ENCODE data around the gene RIPK3. TPM values are rescaled to one million over a fixed set of nuclear protein-coding genes. Genes with fewer than 3 reads are reported as not detected.

The RIPK3 gene
- total and polyA plus RNA-seq, 2 experiments from 2014 or later, result 0.32 to 1.5 TPM

DNA sequence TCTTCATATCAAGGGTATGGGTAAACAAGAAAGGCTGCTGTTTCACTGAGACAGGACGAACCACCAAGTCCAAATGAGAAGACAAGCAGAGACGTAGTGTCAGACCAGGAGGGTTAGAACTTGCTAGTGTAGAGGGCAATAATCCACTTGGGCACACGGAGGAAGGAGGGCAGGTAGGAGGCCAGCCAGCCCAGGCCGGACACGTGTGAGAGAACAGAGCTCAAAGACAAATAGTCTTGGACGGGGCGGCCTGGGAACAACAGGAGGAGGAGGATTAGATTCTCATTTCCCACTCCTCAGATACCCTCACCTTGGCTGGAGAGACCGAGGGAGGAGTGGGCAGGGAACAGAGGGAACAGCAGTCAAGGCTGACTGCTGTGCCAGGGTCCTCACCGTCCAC is 49.0 kb downstream of the RIPK3 start:
- Mint-ChIP-seq H3K4me3 (no peak overlapping the region; the same call in 2 of the 3 replicates), H3K4me1 (no peaks in the 10 kb centered on the region), H3K27ac (no peak overlapping the region), H3K27me3 (ENCODE audit: insufficient read depth, low read depth, poor library complexity) (peaks cover 9% of the 10 kb centered on the region), H3K9me3 (no peaks in the 10 kb centered on the region), H3K36me3 (ENCODE audit: low read depth) (peaks cover 2% of the 10 kb centered on the region; the same call in 2 of the 3 replicates)
- no peak overlapping the region for H3K4me3 ChIP-seq
- H3K4me2 ChIP-seq, result no peak overlapping the region
- H2AFZ ChIP-seq, result no peak overlapping the region
- TF ChIP-seq, protein P1, sequence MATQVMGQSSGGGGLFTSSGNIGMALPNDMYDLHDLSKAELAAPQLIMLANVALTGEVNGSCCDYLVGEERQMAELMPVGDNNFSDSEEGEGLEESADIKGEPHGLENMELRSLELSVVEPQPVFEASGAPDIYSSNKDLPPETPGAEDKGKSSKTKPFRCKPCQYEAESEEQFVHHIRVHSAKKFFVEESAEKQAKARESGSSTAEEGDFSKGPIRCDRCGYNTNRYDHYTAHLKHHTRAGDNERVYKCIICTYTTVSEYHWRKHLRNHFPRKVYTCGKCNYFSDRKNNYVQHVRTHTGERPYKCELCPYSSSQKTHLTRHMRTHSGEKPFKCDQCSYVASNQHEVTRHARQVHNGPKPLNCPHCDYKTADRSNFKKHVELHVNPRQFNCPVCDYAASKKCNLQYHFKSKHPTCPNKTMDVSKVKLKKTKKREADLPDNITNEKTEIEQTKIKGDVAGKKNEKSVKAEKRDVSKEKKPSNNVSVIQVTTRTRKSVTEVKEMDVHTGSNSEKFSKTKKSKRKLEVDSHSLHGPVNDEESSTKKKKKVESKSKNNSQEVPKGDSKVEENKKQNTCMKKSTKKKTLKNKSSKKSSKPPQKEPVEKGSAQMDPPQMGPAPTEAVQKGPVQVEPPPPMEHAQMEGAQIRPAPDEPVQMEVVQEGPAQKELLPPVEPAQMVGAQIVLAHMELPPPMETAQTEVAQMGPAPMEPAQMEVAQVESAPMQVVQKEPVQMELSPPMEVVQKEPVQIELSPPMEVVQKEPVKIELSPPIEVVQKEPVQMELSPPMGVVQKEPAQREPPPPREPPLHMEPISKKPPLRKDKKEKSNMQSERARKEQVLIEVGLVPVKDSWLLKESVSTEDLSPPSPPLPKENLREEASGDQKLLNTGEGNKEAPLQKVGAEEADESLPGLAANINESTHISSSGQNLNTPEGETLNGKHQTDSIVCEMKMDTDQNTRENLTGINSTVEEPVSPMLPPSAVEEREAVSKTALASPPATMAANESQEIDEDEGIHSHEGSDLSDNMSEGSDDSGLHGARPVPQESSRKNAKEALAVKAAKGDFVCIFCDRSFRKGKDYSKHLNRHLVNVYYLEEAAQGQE (IDR thresholded peaks at IDR 0.05; ENCODE audit: unreplicated experiment), result no peak
- TF ChIP-seq ZNF114 (CRISPR knock-in tag; IDR thresholded peaks at IDR 0.05), result no peak
- no peak for TF ChIP-seq EZH2 (IDR thresholded peaks at IDR 0.05; ENCODE audit: low read depth, unreplicated experiment)
- TF ChIP-seq, protein P2, sequence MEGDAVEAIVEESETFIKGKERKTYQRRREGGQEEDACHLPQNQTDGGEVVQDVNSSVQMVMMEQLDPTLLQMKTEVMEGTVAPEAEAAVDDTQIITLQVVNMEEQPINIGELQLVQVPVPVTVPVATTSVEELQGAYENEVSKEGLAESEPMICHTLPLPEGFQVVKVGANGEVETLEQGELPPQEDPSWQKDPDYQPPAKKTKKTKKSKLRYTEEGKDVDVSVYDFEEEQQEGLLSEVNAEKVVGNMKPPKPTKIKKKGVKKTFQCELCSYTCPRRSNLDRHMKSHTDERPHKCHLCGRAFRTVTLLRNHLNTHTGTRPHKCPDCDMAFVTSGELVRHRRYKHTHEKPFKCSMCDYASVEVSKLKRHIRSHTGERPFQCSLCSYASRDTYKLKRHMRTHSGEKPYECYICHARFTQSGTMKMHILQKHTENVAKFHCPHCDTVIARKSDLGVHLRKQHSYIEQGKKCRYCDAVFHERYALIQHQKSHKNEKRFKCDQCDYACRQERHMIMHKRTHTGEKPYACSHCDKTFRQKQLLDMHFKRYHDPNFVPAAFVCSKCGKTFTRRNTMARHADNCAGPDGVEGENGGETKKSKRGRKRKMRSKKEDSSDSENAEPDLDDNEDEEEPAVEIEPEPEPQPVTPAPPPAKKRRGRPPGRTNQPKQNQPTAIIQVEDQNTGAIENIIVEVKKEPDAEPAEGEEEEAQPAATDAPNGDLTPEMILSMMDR (conservative IDR thresholded peaks at IDR 0.05; ENCODE audit: low read depth in 2 of 2), result no peak
- TF ChIP-seq CREB1 (CRISPR knock-in tag; IDR thresholded peaks at IDR 0.05; ENCODE audit: low read depth), result no peak
- TF ChIP-seq NANOG (IDR thresholded peaks at IDR 0.05; ENCODE audit: borderline replicate concordance), result no peak
- TF ChIP-seq, protein P3, sequence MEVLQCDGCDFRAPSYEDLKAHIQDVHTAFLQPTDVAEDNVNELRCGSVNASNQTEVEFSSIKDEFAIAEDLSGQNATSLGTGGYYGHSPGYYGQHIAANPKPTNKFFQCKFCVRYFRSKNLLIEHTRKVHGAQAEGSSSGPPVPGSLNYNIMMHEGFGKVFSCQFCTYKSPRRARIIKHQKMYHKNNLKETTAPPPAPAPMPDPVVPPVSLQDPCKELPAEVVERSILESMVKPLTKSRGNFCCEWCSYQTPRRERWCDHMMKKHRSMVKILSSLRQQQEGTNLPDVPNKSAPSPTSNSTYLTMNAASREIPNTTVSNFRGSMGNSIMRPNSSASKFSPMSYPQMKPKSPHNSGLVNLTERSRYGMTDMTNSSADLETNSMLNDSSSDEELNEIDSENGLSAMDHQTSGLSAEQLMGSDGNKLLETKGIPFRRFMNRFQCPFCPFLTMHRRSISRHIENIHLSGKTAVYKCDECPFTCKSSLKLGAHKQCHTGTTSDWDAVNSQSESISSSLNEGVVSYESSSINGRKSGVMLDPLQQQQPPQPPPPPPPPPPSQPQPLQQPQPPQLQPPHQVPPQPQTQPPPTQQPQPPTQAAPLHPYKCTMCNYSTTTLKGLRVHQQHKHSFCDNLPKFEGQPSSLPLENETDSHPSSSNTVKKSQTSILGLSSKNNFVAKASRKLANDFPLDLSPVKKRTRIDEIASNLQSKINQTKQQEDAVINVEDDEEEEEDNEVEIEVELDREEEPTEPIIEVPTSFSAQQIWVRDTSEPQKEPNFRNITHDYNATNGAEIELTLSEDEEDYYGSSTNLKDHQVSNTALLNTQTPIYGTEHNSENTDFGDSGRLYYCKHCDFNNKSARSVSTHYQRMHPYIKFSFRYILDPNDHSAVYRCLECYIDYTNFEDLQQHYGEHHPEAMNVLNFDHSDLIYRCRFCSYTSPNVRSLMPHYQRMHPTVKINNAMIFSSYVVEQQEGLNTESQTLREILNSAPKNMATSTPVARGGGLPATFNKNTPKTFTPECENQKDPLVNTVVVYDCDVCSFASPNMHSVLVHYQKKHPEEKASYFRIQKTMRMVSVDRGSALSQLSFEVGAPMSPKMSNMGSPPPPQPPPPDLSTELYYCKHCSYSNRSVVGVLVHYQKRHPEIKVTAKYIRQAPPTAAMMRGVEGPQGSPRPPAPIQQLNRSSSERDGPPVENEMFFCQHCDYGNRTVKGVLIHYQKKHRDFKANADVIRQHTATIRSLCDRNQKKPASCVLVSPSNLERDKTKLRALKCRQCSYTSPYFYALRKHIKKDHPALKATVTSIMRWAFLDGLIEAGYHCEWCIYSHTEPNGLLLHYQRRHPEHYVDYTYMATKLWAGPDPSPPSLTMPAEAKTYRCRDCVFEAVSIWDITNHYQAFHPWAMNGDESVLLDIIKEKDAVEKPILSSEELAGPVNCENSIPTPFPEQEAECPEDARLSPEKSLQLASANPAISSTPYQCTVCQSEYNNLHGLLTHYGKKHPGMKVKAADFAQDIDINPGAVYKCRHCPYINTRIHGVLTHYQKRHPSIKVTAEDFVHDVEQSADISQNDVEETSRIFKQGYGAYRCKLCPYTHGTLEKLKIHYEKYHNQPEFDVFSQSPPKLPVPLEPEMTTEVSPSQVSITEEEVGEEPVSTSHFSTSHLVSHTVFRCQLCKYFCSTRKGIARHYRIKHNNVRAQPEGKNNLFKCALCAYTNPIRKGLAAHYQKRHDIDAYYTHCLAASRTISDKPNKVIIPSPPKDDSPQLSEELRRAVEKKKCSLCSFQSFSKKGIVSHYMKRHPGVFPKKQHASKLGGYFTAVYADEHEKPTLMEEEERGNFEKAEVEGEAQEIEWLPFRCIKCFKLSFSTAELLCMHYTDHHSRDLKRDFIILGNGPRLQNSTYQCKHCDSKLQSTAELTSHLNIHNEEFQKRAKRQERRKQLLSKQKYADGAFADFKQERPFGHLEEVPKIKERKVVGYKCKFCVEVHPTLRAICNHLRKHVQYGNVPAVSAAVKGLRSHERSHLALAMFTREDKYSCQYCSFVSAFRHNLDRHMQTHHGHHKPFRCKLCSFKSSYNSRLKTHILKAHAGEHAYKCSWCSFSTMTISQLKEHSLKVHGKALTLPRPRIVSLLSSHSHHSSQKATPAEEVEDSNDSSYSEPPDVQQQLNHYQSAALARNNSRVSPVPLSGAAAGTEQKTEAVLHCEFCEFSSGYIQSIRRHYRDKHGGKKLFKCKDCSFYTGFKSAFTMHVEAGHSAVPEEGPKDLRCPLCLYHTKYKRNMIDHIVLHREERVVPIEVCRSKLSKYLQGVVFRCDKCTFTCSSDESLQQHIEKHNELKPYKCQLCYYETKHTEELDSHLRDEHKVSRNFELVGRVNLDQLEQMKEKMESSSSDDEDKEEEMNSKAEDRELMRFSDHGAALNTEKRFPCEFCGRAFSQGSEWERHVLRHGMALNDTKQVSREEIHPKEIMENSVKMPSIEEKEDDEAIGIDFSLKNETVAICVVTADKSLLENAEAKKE (CRISPR knock-in tag; IDR thresholded peaks at IDR 0.05), result no peak
- TF ChIP-seq POLR2AphosphoS5 (IDR thresholded peaks at IDR 0.05; ENCODE audit: low read depth), result no peak
- TF ChIP-seq STAT1 (IDR thresholded peaks at IDR 0.05; ENCODE audit: unreplicated experiment), result no peak
- TF ChIP-seq, protein P4, sequence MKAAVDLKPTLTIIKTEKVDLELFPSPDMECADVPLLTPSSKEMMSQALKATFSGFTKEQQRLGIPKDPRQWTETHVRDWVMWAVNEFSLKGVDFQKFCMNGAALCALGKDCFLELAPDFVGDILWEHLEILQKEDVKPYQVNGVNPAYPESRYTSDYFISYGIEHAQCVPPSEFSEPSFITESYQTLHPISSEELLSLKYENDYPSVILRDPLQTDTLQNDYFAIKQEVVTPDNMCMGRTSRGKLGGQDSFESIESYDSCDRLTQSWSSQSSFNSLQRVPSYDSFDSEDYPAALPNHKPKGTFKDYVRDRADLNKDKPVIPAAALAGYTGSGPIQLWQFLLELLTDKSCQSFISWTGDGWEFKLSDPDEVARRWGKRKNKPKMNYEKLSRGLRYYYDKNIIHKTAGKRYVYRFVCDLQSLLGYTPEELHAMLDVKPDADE (IDR thresholded peaks at IDR 0.05), result no peak
- TF ChIP-seq ZNF331 (CRISPR knock-in tag; IDR thresholded peaks at IDR 0.05; ENCODE audit: low read depth), result no peak
- no peak for TF ChIP-seq EZH2phosphoT487 (IDR thresholded peaks at IDR 0.05; ENCODE audit: unreplicated experiment)
- no peak for TF ChIP-seq JUNB (IDR thresholded peaks at IDR 0.05; ENCODE audit: unreplicated experiment)
- H3K36me3 ChIP-seq (ENCODE audit: insufficient read depth), result no peaks in the 10 kb centered on the region
- H3K79me2 ChIP-seq (replicated peaks; ENCODE audit: insufficient read depth), result no peaks in the 10 kb centered on the region
- H3K27ac ChIP-seq (ENCODE audit: low read depth), result no peak overlapping the region
- ATAC-seq, result no peak
- H3K27me3 ChIP-seq (ENCODE audit: insufficient read depth), result no peaks in the 10 kb centered on the region
- DNase-seq (ENCODE audit: low spot score), result no peak
- H3K4me1 ChIP-seq (ENCODE audit: insufficient read depth), result no peaks in the 10 kb centered on the region
- no peaks in the 10 kb centered on the region for H3F3A ChIP-seq (replicated peaks; ENCODE audit: low read depth)
- H4K20me1 ChIP-seq (replicated peaks; ENCODE audit: insufficient read depth), result no peaks in the 10 kb centered on the region; the same call in 1 of the 2 replicates
- H3K9me2 ChIP-seq (ENCODE audit: insufficient read depth), result no peaks in the 10 kb centered on the region
